GM23248 (cell line): ENCODE data around the gene PLPP6.

Experiments used
- EZH2 ChIP-seq: fragments of 200-600 bp; sonication (generic); IDR thresholded peaks from 2 replicates; pipeline ENCODE4 v1.6.1; 2018; ENCODE audit warnings: antibody characterized with exemption, mild to moderate bottlenecking; ENCODE audit not compliant: insufficient read depth, poor library complexity, severe bottlenecking
- EZH2phosphoT487 ChIP-seq: fragments of 200-600 bp; sonication (generic); IDR thresholded peaks from 2 replicates; pipeline ENCODE4 v1.6.1; 2018; ENCODE audit warnings: antibody characterized with exemption, moderate library complexity, mild to moderate bottlenecking, low read depth; ENCODE audit not compliant: insufficient read depth

DNA sequence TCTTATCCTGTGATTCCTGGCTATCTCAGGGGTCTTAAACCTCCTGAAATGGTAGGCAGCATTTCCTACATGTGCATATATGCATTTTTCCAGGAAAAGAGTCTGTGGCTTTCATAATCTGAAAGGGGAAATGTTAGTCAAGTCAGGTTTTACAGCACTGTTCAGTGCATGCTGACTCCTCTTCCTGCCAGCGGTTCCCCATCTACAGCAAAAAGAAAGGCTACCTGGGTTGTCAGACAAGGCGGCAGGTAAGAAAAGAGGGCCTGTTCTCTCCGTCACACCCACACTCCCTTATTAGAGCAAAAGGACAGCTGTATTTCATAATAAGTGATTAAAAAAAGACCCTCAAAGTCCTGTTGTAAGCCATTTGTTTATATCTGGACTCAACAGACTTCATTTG, 8.5 kb downstream of the PLPP6 start:
- TF ChIP-seq EZH2phosphoT487: no peak
- TF ChIP-seq EZH2: no peak
